MM.1S (cell line): ENCODE results near the gene PPP2R2C.

Experiments
- CTCF ChIP-seq: fragments of 300-600 bp; sonication (generic); IDR thresholded peaks from 2 replicates; pipeline ENCODE4 v1.5.1; 2016; ENCODE audit warnings: antibody characterized with exemption, low read length, mixed read lengths
- EZH2 ChIP-seq: fragments of 300-600 bp; sonication (generic); optimal IDR thresholded peaks from 2 replicates; pipeline ENCODE3; 2017; ENCODE audit warnings: low read depth, mild to moderate bottlenecking, antibody characterized with exemption, low read length, mixed read lengths
- EZH2phosphoT487 ChIP-seq: fragments of 300-600 bp; sonication (generic); IDR thresholded peaks from 2 replicates; pipeline ENCODE4 v1.6.1; 2018; ENCODE audit warnings: antibody characterized with exemption, low read length

GRCh38 chr4:6303943-6304342, 168.5 kb downstream of the PPP2R2C start:
- TF ChIP-seq CTCF (no peak), EZH2 (no peak), EZH2phosphoT487 (no peak)
